ENCODE measurements around the gene ADORA2A.

DNA sequence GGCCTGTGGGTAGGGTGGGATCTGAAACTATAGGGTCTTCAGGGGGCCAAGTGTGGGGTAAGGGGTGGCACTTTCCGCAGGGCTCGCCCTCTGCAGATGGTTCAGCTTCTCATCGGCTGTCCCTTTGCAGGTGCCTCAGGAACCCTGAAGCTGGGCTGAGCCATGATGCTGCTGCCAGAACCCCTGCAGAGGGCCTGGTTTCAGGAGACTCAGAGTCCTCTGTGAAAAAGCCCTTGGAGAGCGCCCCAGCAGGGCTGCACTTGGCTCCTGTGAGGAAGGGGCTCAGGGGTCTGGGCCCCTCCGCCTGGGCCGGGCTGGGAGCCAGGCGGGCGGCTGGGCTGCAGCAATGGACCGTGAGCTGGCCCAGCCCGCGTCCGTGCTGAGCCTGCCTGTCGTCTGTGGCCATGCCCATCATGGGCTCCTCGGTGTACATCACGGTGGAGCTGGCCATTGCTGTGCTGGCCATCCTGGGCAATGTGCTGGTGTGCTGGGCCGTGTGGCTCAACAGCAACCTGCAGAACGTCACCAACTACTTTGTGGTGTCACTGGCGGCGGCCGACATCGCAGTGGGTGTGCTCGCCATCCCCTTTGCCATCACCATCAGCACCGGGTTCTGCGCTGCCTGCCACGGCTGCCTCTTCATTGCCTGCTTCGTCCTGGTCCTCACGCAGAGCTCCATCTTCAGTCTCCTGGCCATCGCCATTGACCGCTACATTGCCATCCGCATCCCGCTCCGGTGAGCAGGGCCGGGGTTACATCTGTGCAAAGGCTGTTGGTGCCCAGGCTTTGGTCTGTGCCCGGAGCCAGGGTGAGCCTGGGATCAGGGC is 5.8 kb downstream of the ADORA2A start:
- TF ChIP-seq POLR2AphosphoS5 (IDR thresholded peaks at IDR 0.05; ENCODE audit: low read depth, low read length) (no peak), SIN3A (IDR thresholded peaks at IDR 0.05; ENCODE audit: borderline replicate concordance, insufficient read depth, low read length) (no peak), TAF1 (IDR thresholded peaks at IDR 0.05; ENCODE audit: borderline replicate concordance, insufficient read depth, low read length) (no peak)
- TF ChIP-seq, protein P1, sequence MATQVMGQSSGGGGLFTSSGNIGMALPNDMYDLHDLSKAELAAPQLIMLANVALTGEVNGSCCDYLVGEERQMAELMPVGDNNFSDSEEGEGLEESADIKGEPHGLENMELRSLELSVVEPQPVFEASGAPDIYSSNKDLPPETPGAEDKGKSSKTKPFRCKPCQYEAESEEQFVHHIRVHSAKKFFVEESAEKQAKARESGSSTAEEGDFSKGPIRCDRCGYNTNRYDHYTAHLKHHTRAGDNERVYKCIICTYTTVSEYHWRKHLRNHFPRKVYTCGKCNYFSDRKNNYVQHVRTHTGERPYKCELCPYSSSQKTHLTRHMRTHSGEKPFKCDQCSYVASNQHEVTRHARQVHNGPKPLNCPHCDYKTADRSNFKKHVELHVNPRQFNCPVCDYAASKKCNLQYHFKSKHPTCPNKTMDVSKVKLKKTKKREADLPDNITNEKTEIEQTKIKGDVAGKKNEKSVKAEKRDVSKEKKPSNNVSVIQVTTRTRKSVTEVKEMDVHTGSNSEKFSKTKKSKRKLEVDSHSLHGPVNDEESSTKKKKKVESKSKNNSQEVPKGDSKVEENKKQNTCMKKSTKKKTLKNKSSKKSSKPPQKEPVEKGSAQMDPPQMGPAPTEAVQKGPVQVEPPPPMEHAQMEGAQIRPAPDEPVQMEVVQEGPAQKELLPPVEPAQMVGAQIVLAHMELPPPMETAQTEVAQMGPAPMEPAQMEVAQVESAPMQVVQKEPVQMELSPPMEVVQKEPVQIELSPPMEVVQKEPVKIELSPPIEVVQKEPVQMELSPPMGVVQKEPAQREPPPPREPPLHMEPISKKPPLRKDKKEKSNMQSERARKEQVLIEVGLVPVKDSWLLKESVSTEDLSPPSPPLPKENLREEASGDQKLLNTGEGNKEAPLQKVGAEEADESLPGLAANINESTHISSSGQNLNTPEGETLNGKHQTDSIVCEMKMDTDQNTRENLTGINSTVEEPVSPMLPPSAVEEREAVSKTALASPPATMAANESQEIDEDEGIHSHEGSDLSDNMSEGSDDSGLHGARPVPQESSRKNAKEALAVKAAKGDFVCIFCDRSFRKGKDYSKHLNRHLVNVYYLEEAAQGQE (IDR thresholded peaks at IDR 0.05; ENCODE audit: insufficient read depth in 1 of 2, low read depth in 2 of 2, low read length in 2 of 2) = no peak

Data from PFSK-1 (cell line).